M059J (cell line): ENCODE measurements around the gene CACNA1S. TPM values are rescaled to one million over a fixed set of nuclear protein-coding genes. Genes with fewer than 3 reads are reported as not detected.

Experiments used
- DNase-seq: peaks from one replicate; pipeline ENCODE4 v3.0.0-alpha.2; 2012; ENCODE audit warnings: low read depth
- total RNA-seq: library from RNA; depleted of rRNA; stranded (reverse); fragments of >200 nt; shearing (Covaris generic); gene quantifications from 2 replicates; pipeline ENCODE4 v1.2.3, GENCODE V29; 2014

Gene CACNA1S
- total RNA-seq, 1 experiment from 2014 or later = not detected

DNA sequence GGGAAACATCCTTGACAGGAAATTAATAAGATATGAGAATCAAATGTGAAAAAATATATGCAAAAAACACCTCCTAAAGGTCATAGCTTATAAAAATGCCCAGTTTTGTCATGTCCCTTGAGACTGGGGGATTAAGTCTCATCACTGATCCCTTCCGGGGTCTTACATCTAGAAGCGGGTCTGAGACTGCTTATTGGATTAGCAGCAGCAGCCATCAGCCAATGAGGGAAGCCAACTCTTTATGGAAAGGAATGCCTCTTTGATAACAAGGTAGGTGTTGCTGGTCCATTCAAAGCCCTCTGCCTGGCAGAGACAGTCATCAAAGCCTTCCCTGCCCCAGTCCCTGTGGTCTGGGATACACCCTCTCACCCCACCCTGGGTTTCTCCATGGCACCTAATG, 3.9 kb upstream of the CACNA1S start:
- no peak for DNase-seq

DNA sequence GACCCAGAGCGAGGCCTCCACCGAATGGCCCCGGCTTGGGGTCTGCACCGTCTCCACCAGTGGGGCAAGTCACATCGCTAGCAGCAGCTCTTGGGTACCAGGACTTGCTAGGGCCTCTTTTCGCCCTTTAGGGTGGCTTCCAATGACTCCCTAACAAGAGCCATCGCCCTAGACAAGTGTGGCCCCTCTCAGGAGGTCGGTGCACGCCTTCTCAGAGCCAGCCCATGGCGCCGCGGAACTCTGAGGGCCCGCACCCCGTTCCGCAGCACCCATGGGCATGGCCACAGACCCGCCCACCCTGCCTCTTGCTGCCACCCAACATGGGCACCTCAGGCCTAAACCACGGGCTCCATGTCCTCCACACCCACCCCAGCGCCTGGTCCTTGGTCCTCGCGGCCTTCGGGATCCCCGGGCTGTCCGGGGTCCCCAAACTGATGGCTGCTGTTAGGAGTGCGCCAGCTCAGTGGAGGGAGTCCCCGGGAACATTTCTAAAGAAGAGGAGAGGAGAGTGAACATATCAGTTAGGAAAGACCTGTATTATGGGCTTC, 3.2 kb upstream of the CACNA1S start:
- no peak for DNase-seq

DNA sequence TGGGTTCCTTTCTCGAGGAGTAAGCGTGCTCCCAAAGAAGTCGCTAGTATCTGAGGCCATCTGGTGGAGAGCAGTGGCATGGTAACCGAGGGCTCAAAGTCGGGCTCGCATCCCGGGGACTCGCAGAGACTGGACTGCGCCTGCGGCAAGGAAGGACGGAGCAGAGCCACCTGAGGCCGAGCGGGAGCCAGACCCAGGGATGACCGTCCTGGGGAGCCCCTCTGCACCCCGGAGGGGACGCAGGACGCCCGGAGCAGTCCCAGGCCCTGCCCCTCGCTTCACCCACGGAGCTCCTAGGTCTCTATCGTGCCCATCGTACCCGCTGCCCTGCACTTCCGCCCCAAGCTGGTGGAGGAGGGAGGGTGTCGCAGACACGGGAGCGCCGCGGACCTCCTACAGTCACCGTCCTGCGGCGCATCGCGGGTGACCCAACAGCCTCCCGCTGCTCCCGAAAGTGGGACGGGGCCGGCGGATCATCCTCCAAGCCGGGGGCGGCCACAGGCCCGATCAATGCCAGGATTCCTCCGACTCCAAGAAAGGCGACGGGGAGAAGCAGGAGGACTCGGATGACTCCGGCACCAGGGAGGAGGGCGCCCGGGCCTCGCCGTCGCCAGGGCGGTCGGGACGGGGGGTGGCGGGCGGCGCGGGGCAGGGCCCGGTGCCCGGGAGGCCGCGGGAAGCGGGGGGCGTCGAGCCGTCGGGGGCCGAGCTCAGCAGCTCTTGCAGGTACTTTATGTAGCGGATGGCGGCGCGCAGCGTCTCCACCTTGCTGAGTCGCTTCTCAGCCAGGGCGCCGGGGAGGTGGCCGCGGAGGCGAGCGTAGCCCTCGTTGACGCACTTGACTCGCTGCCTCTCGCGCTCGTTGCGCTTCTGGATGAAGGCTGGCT, 2.3 kb upstream of the CACNA1S start:
- peak; percentile 93 for DNase-seq

DNA sequence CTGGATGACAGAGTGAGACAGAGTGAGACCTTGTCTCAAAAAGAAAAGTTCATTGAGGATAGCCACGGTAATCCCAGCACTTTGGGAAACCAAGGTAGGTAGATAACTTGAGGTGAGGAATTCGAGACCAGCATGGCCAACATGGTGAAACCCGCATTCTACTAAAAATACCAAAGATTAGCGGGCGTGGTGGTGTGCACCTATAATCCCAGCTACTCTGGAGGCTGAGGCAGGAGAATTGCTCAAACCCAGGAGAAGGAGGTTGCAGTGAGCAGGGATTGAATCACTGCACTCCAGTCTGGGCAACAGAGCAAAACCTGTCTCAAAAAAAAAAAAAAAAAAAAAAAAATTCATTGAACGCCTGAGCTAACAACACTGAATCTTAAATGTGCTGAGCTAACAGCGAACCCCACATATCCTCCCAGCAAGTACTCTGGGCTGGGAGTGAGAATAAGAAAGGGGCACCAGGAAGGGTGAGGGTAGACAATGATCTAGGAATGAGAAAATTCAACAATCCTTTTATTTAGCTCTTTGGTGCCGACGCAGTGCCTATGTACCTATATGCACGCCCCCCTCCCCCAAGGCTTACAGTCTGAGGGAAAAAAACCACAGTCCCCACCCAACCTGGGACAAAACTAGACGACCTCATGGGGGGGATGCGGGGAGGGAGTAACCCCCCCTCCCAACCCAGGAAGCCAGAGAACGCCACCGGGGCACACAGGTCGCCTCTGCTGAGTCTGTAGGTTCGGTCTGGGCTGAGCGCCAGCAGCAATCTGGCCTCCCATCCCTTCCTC, 1.4 kb upstream of the CACNA1S start:
- no peak for DNase-seq

DNA sequence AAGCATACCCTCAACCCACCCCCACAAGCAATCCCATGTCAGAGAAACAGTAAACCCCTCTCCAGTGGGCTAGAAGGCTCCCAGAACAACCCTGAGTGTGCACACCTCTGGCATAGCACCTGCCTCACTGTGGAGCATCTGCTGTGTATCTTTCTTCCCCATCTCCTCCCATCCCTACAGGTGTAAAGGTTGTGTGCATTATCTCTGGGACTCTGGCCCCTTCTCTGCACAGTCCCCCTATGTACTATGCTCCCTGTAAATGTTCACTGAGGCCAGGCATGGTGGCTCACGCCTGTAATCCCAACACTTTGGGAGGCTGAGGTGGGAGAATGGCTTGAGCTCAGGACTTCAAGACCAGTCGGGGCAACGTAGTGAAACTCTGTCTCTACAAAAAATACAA, 700 bp upstream of the CACNA1S start:
- DNase-seq = no peak

DNA sequence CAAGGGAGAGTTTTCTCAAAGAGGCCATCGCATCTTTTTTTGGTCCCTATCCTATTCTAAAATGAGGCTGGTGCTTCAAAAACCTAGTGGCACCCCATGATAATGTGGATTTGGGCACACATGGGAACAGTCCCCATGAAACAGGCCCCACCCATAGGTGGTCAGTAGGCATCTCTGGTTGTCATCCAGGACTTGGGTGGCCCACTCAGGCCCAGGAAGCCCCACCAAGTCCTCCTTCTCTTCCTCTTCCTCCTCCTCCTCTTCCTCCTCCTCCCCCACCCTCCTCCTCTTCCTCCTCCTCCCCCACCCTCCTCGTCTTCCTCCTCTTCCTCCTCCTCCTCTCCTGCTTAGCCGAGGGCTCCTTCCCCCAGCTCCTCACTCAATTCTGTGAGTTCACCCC, 554 bp downstream of the CACNA1S start:
- no peak for DNase-seq

GRCh38 chr1:201111156-201111555, 1.1 kb downstream of the CACNA1S start:
- DNase-seq = no peak

- no peak for DNase-seq
Measured at GRCh38 chr1:201110616-201111015, 1.6 kb downstream of the CACNA1S start.

DNA sequence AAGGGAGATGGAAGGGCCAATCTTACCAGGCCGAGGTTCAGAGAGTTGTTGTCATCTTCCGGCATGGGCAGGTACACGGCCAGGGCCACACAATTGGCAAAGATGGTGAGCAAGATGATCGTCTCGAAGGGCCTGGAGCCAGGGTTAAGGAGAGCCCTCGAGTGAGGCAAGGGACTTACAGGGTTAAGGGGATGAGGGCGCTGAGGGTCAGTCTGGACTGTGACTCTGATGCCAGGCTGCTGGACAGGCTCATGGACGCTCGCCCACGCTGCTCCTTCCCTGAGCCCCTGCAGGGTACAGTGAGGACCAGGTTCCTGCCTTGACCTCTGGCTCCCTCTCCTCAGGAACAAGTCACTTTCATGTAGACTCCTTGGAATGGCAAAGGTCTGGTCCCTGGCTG, 2.1 kb downstream of the CACNA1S start:
- DNase-seq = no peak

- no peak for DNase-seq
Measured at GRCh38 chr1:201109651-201110050, 2.6 kb downstream of the CACNA1S start.

GRCh38 chr1:201108614-201109013, 3.6 kb downstream of the CACNA1S start:
- DNase-seq = peak; percentile 16

GRCh38 chr1:201105688-201106087, 6.5 kb downstream of the CACNA1S start:
- no peak for DNase-seq

GRCh38 chr1:201104141-201104540, 8.1 kb downstream of the CACNA1S start:
- no peak for DNase-seq

- no peak for DNase-seq
Measured at GRCh38 chr1:201103666-201104065, 8.6 kb downstream of the CACNA1S start.

GRCh38 chr1:201100169-201100930, 11.9 kb downstream of the CACNA1S start:
- DNase-seq = no peak

GRCh38 chr1:201098992-201099677, 13.1 kb downstream of the CACNA1S start:
- DNase-seq = no peak

DNA sequence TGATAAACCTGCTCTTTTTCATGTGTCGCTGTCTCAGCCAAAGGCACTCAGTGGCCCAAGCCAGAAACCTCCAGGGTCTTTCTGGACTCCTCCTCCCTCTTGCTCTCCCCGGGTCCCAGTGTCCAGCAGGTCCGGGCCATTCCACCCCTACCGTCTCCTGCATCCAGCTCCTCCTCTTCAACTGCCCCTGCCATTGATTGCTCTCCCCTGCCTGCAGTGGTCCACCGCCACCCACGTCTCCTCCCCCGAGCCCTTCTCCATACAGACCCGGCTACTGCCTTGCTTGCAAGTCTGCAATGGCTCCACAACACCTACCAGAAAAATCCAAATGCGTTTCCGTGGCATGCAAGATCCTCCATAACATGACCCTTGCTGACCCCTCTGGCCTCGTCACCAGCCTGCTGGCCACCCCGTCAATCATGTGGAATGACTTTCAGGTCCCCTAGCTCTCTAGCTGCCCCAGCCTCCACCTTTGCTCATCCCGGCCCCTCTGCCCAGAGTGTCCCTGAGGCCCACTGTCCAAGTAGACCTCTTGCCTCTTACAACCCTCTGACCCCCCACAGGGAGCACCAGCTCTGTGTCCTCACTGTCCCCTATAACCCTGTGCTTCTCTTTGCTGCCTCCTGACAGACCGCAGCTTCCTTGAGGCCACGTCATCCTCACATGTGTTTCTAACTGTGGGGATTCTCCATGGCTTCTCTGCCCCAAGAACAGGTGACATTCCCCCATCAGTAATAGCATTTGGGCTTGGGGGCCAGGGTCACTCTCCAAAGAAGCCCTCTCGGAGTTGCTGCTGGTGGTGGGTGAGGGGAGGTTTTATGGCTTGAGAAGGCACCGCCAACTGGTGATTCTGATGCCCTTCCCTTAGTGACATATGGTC, 15.0 kb downstream of the CACNA1S start:
- DNase-seq = peak; percentile 35

DNA sequence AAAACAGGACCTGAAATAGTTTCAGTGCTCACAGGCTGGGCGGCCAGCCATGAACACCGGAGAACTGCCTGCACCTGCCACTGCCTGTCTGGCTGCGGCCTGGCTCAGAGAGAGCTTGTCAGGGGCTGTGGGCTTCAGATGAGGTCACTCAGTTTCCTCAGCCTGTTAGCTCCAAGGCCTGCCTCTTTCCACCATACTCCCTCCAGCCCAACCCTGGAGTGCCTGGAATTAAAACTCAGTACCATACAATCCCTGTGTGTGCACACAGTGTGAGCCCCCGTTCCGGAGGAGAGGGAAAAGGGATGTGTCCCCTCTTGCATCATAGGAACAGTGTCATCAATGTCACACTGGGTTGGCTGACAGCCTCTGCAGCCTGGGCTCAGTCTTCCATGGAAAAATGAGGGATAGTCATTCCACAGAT, 16.2 kb downstream of the CACNA1S start:
- no peak for DNase-seq

GRCh38 chr1:201095581-201095980, 16.6 kb downstream of the CACNA1S start:
- DNase-seq = no peak

DNA sequence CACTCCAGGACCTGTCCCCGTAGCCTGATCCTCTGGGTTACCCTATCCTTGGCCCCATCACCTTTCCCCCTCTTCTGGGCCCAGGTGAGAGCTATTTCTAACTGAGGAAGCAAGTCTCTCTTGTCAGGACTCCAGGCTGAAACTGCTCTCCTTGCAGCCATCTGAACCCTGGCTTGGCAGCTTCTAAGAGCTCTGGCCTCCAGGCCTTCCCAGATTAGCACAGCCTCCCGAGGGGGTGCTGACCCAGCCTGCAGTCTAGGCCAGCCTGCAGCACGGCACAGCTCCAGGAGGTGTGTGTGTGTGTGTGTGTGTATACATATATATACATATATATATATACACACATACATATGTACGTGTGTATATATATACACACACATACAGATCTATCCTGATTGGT, 17.4 kb downstream of the CACNA1S start:
- DNase-seq = no peak
